Liver (tissue), 9 donors: Measurements from ENCODE around the gene TMEM178B. TPM values are rescaled to one million over a fixed set of nuclear protein-coding genes. Genes with fewer than 3 reads are reported as not detected.

ENCODE experiments used
- DNase-seq: peaks from one replicate; pipeline ENCODE4 v3.0.0-alpha.2; 2017; ENCODE audit warnings: low spot score
- H3K27ac ChIP-seq, 2 donors: one replicate each; pipeline ENCODE4 v1.7.0; 2013; ENCODE audit warnings: inconsistent platforms in 2 of 2, low read length in 2 of 2, control low read depth in 1 of 2, low read depth in 1 of 2, mild to moderate bottlenecking in 1 of 2
- H3K27me3 ChIP-seq, 4 donors: one replicate each; pipeline versions ENCODE4 v1.6.1 to v1.7.0; 2013; ENCODE audit warnings: low read length in 3 of 4, inconsistent platforms in 1 of 4, mild to moderate bottlenecking in 1 of 4, moderate library complexity in 1 of 4; ENCODE audit not compliant: control insufficient read depth in 4 of 4, insufficient read depth in 4 of 4
- H3K36me3 ChIP-seq, 4 donors: one replicate each; pipeline versions ENCODE4 v1.6.1 to v1.7.0; 2013; ENCODE audit warnings: low read length in 3 of 4, mild to moderate bottlenecking in 3 of 4, low read depth in 1 of 4, moderate library complexity in 1 of 4; ENCODE audit not compliant: control insufficient read depth in 4 of 4, insufficient read depth in 3 of 4
- H3K4me1 ChIP-seq, 4 donors: one replicate each; pipeline versions ENCODE4 v1.6.1 to v1.7.0; 2013; ENCODE audit warnings: low read length in 3 of 4, mild to moderate bottlenecking in 3 of 4, moderate library complexity in 1 of 4; ENCODE audit not compliant: control insufficient read depth in 4 of 4, insufficient read depth in 4 of 4
- H3K4me3 ChIP-seq, 3 donors: one replicate each; pipeline versions ENCODE4 v1.6.1 to v1.7.0; 2013; ENCODE audit warnings: low read length in 3 of 3, control low read depth in 1 of 3, low read depth in 1 of 3, mild to moderate bottlenecking in 1 of 3
- H3K9ac ChIP-seq, 2 donors: one replicate each; pipeline ENCODE4 v1.7.0; 2013; ENCODE audit warnings: low read length in 2 of 2, mild to moderate bottlenecking in 2 of 2, moderate library complexity in 2 of 2, control low read depth in 1 of 2, low read depth in 1 of 2
- H3K9me3 ChIP-seq, 4 donors: one replicate each; pipeline versions ENCODE4 v1.6.1 to v1.7.0; 2013; ENCODE audit warnings: low read length in 3 of 4; ENCODE audit not compliant: control insufficient read depth in 4 of 4
- ATF3 ChIP-seq: IDR thresholded peaks from 2 replicates; pipeline ENCODE4 v1.6.1; 2016; ENCODE audit warnings: antibody characterized with exemption
- EGR1 ChIP-seq, 2 donors: IDR thresholded peaks; 2 replicates each; pipeline ENCODE4 v1.6.1; 2016 to 2018; ENCODE audit warnings: antibody characterized with exemption in 2 of 2, low read depth in 2 of 2
- FOXA1 ChIP-seq: IDR thresholded peaks from 2 replicates; pipeline ENCODE4 v1.6.1; 2016; ENCODE audit warnings: antibody characterized with exemption
- FOXA2 ChIP-seq: IDR thresholded peaks from 2 replicates; pipeline ENCODE4 v1.6.1; 2016; ENCODE audit warnings: antibody characterized with exemption
- GABPA ChIP-seq, 2 donors: IDR thresholded peaks in 1 of 2; conservative IDR thresholded peaks in 1 of 2; 2 replicates each; pipeline ENCODE4 v1.6.1; 2016; ENCODE audit warnings: antibody characterized with exemption in 2 of 2, mild to moderate bottlenecking in 1 of 2, moderate library complexity in 1 of 2
- HNF4A ChIP-seq, 2 donors: conservative IDR thresholded peaks; 2 replicates each; pipeline ENCODE4 v1.6.1; 2016; ENCODE audit warnings: antibody characterized with exemption in 2 of 2, mild to moderate bottlenecking in 2 of 2
- HNF4G ChIP-seq: IDR thresholded peaks from 2 replicates; pipeline ENCODE4 v1.6.1; 2016; ENCODE audit warnings: antibody characterized with exemption
- JUND ChIP-seq, 2 donors: IDR thresholded peaks; 2 replicates each; pipeline ENCODE4 v1.6.1; 2016; ENCODE audit warnings: antibody characterized with exemption in 2 of 2
- MAX ChIP-seq: IDR thresholded peaks from 2 replicates; pipeline ENCODE4 v1.6.1; 2016; ENCODE audit warnings: antibody characterized with exemption
- NR2F2 ChIP-seq: IDR thresholded peaks from 2 replicates; pipeline ENCODE4 v1.6.1; 2016; ENCODE audit warnings: antibody characterized with exemption
- RAD21 ChIP-seq, 2 donors: IDR thresholded peaks; 2 replicates each; pipeline ENCODE4 v1.6.1; 2016; ENCODE audit warnings: antibody characterized with exemption in 2 of 2, mild to moderate bottlenecking in 2 of 2
- REST ChIP-seq: IDR thresholded peaks from 2 replicates; pipeline ENCODE4 v1.6.1; 2016; ENCODE audit warnings: antibody characterized with exemption, mild to moderate bottlenecking
- RXRA ChIP-seq, 2 donors: IDR thresholded peaks; 2 replicates each; pipeline ENCODE4 v1.6.1; 2017 to 2018; ENCODE audit warnings: antibody characterized with exemption in 2 of 2, mild to moderate bottlenecking in 1 of 2
- SP1 ChIP-seq: IDR thresholded peaks from 2 replicates; pipeline ENCODE4 v1.6.1; 2018; ENCODE audit warnings: antibody characterized with exemption, mild to moderate bottlenecking
- TAF1 ChIP-seq: conservative IDR thresholded peaks from 2 replicates; pipeline ENCODE4 v1.6.1; 2016; ENCODE audit warnings: antibody characterized with exemption, mild to moderate bottlenecking
- YY1 ChIP-seq: IDR thresholded peaks from 2 replicates; pipeline ENCODE4 v1.6.1; 2016; ENCODE audit warnings: antibody characterized with exemption, mild to moderate bottlenecking
- WGBS: extraction: QIAGEN DNeasy Blood & Tissue Kit; methylation state at CpG from one replicate; pipeline ENCODE4 v1.1.7; 2013; 5-methylcytosine and 5-hydroxymethylcytosine counted together
- polyA plus RNA-seq, 2 donors: library from polyadenylated mRNA; stranded (reverse) in 1 of 2; unstranded in 1 of 2; fragments of 200-250 nt in 1 of 2; fragments of >200 nt in 1 of 2; fragmentation: Nextera tagmentation in 1 of 2; extraction: Ambion mirVana in 1 of 2; gene quantifications; one replicate each; pipeline versions ENCODE4 v1.2.1 to v1.2.3, GENCODE V29; 2013 to 2015
- total RNA-seq, 2 donors: library from RNA; depleted of rRNA; stranded (reverse); fragments of >200 nt; gene quantifications; one replicate each; pipeline ENCODE4 v1.2.3, GENCODE V29; 2014
- TF ChIP-seq, protein P1 (sequence below): IDR thresholded peaks from 2 replicates; pipeline ENCODE4 v1.6.1; 2016; ENCODE audit warnings: antibody characterized with exemption
- TF ChIP-seq, protein P2 (sequence below): fragments of 150-350 bp; IDR thresholded peaks from 2 replicates; pipeline ENCODE4 v1.5.1; 2017; ENCODE audit warnings: improper control_type of control experiment, low read depth, low read length; ENCODE audit not compliant: missing input control
- donor health status: healthy.
- donor health status: healthy.
- donor health status: healthy.
- donor health status: healthy.
- donor health status: healthy.

Gene TMEM178B
- total and polyA plus RNA-seq, 4 donors: under 0.01 to 0.02 (median under 0.01) TPM; not detected in 1

GRCh38 chr7:141235656-141236055, 161.8 kb downstream of the TMEM178B start:
- no peaks in the 10 kb centered on the region for H3K27me3 ChIP-seq
- DNase-seq: no peak
- 61% methylated on average over 4 of the region's 4 CpGs for WGBS
- no peak overlapping the region for H3K9ac ChIP-seq
- no peaks in the 10 kb centered on the region for H3K9me3 ChIP-seq
- peaks cover 0 to 4% (median 2%) of the 10 kb centered on the region in 4 donors for H3K4me1 ChIP-seq
- H3K4me3 ChIP-seq: no peak overlapping the region
- H3K36me3 ChIP-seq: no peaks in the 10 kb centered on the region
- no peak for TF ChIP-seq YY1
- TF ChIP-seq RXRA (IDR thresholded peaks at IDR 0.05): no peak
- no peak for TF ChIP-seq ATF3
- no peak for TF ChIP-seq MAX
- TF ChIP-seq NR2F2: no peak
- no peak for TF ChIP-seq FOXA2
- no peak for TF ChIP-seq EGR1 (IDR thresholded peaks at IDR 0.05; ENCODE audit: low read depth in 2 of 2)
- no peak for TF ChIP-seq TAF1
- no peak for TF ChIP-seq JUND (IDR thresholded peaks at IDR 0.05)
- no peak for TF ChIP-seq HNF4G
- no peak for TF ChIP-seq HNF4A (conservative IDR thresholded peaks at IDR 0.05)
- no peak for TF ChIP-seq FOXA1
- no peak for TF ChIP-seq RAD21 (IDR thresholded peaks at IDR 0.05)
- TF ChIP-seq, protein P1, sequence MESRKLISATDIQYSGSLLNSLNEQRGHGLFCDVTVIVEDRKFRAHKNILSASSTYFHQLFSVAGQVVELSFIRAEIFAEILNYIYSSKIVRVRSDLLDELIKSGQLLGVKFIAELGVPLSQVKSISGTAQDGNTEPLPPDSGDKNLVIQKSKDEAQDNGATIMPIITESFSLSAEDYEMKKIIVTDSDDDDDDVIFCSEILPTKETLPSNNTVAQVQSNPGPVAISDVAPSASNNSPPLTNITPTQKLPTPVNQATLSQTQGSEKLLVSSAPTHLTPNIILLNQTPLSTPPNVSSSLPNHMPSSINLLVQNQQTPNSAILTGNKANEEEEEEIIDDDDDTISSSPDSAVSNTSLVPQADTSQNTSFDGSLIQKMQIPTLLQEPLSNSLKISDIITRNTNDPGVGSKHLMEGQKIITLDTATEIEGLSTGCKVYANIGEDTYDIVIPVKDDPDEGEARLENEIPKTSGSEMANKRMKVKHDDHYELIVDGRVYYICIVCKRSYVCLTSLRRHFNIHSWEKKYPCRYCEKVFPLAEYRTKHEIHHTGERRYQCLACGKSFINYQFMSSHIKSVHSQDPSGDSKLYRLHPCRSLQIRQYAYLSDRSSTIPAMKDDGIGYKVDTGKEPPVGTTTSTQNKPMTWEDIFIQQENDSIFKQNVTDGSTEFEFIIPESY: no peak
- no peak for TF ChIP-seq REST
- TF ChIP-seq, protein P2, sequence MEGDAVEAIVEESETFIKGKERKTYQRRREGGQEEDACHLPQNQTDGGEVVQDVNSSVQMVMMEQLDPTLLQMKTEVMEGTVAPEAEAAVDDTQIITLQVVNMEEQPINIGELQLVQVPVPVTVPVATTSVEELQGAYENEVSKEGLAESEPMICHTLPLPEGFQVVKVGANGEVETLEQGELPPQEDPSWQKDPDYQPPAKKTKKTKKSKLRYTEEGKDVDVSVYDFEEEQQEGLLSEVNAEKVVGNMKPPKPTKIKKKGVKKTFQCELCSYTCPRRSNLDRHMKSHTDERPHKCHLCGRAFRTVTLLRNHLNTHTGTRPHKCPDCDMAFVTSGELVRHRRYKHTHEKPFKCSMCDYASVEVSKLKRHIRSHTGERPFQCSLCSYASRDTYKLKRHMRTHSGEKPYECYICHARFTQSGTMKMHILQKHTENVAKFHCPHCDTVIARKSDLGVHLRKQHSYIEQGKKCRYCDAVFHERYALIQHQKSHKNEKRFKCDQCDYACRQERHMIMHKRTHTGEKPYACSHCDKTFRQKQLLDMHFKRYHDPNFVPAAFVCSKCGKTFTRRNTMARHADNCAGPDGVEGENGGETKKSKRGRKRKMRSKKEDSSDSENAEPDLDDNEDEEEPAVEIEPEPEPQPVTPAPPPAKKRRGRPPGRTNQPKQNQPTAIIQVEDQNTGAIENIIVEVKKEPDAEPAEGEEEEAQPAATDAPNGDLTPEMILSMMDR: no peak
- no peak for TF ChIP-seq GABPA (IDR thresholded peaks at IDR 0.05 in 1 of 2, conservative IDR thresholded peaks at IDR 0.05 in 1 of 2)
- no peak for TF ChIP-seq SP1
- no peak overlapping the region for H3K27ac ChIP-seq
